HG02970 (cell line): ENCODE measurements around the gene ATP7B.

ENCODE experiments used
- ATAC-seq: cut with Tn5 transposase; IDR thresholded peaks from one replicate; pipeline ENCODE4 v1.9.1; 2021; ENCODE audit warnings: mild to moderate bottlenecking, moderate library complexity, moderate number of reproducible peaks; ENCODE audit not compliant: unreplicated experiment, low FRiP score

The ATP7B gene

DNA sequence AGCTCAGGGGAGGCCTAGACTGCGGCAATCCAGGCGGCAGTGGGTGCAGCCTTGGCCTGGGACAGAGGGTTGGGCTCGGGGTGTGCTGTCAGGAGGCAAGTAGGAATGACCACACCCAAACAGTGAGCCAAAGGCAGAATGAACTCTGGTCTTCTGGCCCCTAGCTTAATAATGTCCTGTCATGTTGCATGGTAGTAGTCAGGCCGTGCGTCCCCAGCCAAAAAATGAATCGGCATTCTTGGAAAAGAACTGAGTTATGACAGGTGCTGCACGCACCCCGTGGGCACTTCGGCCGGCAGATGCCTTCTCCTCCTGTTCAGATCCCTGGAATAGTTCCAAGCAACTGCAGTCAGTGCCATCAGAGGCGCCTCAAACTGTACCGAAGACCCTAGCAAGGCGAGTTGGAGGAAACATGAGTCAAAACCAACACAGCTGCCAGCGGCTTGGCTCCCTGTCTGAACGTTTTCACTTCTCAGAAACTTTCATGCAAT lies 55.9 kb downstream of the ATP7B start:
- ATAC-seq = no peak

DNA sequence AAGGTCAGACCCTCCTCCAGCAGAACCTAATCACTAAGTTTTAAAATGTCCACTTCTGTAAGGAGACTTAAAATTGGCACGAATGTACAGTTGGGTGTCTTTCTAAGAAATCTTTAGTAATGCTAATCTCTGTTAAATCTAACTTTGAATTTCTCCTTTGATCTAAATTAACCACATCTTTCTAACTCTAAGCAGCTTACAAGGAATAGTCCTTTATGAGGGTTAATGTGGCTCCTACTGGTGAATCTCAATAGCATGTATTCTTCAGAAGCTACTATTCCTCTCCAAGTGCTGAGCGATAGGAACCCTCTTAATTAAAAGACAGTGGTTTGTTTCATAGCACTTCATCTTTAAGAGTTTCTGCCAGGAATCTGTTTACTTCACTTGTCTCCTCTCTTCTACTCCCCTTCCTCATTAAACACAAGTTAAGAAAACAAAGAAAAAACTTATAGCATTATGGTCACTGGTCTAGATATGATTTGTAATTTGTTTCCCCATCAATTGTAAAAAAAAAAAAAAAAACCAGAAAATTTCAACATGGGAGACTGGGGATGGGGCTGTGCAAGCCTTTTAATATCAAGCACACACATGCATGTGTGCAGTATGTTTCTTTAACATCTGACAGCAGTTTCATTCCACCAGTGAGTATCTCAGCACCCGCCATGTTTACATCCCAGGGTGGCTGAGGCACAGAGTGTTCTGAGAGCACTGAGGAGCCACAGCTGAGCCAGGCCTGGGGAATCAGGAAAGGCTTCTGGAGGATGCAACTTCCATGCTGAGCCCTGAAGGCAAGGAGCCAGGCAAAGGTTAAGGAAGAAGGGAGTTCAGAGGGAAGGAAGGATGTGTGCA lies 57.7 kb downstream of the ATP7B start:
- ATAC-seq = no peak

- ATAC-seq = no peak
These were observed 60.5 kb downstream of the ATP7B start for GRCh38 chr13:51950722-51951121.

GRCh38 chr13:51946163-51946669 lies 65.0 kb downstream of the ATP7B start:
- no peak for ATAC-seq

GRCh38 chr13:51945149-51945548 lies 66.1 kb downstream of the ATP7B start:
- no peak for ATAC-seq

GRCh38 chr13:51944428-51944827 lies 66.8 kb downstream of the ATP7B start:
- ATAC-seq = no peak

- ATAC-seq = no peak
These were observed 67.5 kb downstream of the ATP7B start for GRCh38 chr13:51943721-51944120.

DNA sequence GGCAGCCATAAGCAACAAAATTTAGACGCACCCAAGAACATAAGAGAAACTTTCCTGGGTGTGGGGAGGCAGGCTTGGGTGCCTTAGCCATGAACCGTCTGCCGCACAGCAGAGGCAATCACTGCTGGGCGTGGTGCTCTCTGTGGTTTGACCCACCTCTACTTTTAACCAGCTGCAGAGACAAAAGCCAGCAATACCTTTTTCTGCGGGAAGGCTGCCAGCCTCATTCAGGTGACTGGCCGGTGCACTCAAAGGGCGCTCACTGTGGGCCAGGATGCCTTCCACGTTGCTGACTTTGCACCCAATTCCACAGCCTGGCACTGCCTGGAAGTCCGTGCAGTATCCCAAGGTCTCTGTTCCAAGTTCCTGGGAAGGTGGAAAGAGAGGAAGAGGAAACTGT lies 69.1 kb downstream of the ATP7B start:
- no peak for ATAC-seq

- no peak for ATAC-seq
These were observed 72.8 kb downstream of the ATP7B start for GRCh38 chr13:51938454-51938853.

DNA sequence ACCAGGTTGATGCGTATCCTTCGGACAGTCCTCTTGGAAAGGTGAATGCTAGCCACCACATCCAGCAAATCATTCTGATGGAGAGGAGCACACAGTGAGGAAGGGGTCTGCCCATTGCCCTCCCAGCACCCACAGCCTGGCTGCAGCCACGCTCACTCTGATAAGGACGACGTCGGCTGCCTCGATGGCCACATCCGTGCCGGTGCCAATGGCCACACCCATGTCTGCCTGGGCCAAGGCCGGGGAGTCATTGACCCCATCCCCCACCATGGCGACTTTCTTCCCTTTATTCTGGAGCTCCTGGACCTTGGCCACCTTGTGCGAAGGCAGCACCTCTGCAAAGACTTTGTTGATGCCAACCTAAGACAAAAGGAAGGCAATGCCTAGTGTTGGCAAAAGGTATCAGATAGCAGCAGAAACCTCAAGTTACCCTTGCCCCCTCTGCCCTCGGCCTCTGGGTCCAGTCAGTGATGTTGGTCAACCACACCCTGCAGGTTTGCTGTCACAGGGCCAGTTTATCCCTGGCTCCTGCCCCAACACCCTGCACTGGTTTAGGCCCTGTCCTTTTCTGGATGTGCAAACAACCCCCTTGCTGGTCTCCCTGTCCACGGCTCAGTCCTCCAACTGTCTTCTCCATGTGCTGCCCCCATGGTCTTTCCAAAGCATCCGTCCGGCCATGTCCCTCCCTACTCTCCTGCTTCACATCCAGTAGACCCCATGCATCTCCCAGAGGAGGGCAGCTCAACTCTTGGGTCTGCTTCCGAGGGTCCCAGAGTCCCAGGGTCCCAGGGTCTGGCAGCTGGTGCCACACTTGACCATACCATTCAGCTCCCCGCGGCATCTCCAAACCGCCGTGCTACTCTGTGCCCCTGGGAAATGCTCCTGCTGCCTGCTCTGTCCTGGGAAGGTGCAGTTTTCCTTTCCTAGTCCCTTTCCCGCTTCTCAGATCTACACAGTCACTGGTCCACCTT lies 73.6 kb downstream of the ATP7B start:
- no peak for ATAC-seq

- ATAC-seq = no peak
These were observed 75.7 kb downstream of the ATP7B start for GRCh38 chr13:51935326-51936171.

DNA sequence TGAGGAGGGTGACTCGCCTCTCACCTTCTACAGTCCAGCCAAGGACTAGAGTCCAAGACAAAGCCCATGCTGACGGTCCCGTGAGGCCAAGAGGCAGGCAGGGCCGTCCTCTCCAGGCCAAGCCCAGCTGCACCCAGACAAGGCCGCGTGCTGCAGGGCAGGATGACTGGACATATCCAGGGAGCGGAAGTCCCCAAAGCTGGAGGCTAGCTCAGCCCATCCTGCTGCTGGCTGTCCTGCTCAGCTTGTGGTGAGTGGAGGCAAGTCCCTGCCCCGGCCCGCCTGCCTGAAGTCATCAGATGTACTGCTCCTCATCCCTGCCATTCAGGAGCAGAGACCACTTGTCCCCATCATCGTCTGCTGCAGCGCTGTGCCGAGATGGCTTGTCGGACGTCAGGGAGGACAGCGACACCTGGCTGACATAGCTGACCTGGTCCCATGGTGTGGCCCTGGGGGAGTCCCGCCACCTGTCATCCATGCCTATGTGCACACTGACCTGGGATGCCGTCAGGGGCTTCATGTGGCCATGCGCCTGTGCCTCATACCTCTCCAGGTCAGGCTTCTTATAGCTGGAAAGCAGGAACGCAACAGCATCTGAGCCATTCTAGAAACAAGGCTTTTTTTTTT lies 76.7 kb downstream of the ATP7B start:
- no peak for ATAC-seq

DNA sequence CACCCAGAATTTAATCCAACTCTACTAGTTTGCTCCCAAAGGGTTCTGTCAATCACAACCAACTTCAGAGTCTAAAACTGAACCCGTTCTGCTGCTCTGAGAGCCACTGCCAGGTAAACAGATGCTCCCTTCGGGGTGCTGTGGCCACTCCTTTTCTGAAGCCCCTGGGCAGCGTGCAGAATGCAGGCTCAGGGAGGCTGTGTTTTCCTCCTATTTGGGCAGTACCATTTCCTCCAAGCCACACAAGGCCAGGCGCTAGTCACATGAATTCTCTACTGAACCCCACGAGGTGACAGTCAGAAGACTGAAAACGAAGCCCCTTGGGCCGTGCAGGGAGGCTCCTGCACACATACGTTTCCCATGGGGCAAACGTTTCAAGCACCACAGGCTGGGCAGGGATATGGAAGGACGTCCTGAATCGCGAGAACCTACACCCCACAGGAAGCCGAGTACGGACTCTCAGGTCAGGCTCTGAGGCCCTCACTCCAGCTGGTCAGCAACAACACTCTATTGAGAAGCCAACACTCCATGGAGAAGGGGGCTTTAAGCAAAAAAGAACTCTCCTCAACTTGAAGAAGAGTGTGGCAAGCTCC lies 77.7 kb downstream of the ATP7B start:
- no peak for ATAC-seq

DNA sequence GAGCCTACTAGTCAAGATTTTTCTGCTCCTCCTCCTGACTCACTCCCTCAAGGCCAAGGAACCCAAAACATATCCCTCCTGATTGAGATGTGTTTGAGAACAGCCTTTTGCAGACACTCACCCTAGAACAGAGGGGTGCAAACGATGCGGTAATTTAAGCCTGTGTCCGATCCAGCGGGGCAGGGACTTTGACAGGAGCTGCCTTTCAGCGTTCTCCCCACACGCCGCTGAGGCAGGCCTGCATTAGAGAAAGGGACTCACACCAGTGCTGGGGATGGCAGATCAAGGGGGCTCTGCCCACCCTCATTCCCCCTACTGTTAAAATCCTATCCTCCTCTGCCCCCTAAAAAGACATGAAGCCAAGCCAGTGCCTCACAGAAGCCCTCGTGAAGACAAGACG lies 79.0 kb downstream of the ATP7B start:
- ATAC-seq = no peak

DNA sequence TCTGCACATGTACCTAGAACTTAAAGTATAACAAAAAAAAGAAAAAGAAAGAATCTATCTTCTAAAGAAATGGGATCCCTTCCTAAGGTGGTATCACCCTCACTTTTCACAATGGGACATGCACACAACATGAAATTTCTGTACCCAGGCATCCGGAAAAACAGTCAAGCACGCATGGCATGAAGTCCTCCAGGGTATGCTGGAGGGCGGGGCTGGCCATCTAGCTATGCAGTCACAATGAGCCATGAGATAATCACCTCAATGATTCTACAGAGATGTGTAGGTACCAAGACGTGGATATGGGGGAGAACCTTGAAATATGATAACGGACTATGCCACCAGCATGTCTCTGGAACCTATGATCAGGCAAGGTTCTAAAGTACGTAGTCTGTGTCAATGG lies 79.6 kb downstream of the ATP7B start:
- ATAC-seq = no peak

- no peak for ATAC-seq
These were observed 81.6 kb downstream of the ATP7B start for GRCh38 chr13:51929699-51930098.

GRCh38 chr13:51928231-51928630 lies 83.0 kb downstream of the ATP7B start:
- no peak for ATAC-seq

DNA sequence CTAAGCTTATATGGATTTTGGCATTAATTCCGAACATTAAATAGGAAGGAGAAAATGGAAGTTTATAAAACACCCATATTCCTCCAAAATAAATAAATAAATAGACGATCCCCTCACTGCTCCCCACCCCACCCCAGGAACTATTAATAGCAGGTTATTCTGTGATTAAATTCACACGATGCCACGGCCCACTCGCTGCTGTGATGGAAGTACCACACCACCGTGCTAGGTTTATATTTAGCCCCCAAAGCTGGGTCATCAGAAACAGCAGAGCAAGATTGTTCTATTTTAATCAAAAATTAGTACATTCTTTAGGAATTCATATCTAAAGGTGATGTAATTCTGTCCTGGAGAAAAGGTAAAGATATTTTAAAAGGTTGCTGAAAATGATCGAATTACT lies 84.1 kb downstream of the ATP7B start:
- no peak for ATAC-seq

- ATAC-seq = no peak
These were observed 84.7 kb downstream of the ATP7B start for GRCh38 chr13:51926528-51926885.
